Measurements from ENCODE around the gene ARL17B.
"Not testable (repeated sequence)": the region's sequence is repeated elsewhere in the genome, so short reads cannot be mapped to it uniquely, and the experiment has no call there.

DNA sequence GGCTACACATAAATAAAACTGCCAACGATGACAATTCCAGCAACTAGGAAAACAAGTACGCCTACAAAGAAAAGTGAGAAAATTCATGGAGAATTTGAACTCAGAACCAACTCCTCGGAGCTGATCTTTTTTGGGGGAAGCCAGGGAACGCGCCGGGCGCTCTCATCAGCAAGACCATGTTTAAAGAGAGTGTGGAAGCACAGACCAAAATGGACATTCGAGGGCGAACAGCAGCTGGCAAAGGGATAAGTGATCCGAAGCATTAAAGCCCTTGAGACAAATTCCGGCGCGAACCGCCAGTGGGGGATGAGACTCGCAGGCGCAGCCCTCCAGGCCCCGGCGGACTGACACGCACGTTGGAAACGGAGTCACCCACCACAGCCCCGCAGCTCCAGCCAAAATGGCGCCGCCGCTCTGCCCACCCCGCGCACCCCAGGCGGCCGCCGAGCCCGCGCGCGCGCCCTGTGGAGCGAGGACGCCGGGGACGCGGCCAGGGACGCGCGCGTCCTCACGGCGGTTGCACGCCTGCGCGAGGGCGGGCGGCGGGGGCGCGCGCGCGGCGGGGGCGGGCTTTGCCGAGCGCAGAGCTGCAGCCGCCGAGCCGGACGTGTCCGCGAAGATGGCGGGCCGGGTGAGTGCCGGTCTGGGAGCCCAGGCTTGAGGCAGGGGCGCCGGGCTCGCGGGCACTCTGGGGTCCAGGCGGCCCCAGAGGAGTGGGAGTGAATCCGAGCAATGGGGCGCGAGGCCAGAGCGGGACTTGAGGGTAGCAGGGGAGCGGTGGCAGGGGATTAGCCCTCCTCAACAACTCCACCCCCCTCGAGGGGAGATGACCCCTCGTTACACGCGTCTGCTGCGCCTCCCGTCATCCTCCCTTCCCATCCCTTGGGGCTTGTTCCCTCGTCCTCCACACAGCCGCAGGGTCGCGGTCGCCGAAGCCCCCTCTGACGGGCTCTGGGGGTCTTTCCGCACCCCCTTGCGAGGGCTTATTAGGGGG is 11.0 kb upstream of the ARL17B start:
- TF ChIP-seq, protein P1, sequence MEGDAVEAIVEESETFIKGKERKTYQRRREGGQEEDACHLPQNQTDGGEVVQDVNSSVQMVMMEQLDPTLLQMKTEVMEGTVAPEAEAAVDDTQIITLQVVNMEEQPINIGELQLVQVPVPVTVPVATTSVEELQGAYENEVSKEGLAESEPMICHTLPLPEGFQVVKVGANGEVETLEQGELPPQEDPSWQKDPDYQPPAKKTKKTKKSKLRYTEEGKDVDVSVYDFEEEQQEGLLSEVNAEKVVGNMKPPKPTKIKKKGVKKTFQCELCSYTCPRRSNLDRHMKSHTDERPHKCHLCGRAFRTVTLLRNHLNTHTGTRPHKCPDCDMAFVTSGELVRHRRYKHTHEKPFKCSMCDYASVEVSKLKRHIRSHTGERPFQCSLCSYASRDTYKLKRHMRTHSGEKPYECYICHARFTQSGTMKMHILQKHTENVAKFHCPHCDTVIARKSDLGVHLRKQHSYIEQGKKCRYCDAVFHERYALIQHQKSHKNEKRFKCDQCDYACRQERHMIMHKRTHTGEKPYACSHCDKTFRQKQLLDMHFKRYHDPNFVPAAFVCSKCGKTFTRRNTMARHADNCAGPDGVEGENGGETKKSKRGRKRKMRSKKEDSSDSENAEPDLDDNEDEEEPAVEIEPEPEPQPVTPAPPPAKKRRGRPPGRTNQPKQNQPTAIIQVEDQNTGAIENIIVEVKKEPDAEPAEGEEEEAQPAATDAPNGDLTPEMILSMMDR (conservative IDR thresholded peaks at IDR 0.05), result not testable (repeated sequence)
- TF ChIP-seq EZH2 (IDR thresholded peaks at IDR 0.05; ENCODE audit: low read depth), result not testable (repeated sequence)

All from PC-9 (cell line).